ENCODE measurements around the gene FRMPD4.
"Not testable (repeated sequence)": the region's sequence is repeated elsewhere in the genome, so short reads cannot be mapped to it uniquely, and the experiment has no call there.

Gene FRMPD4

GRCh38 chrX:12446342-12447075, 308.2 kb downstream of the FRMPD4 start:
- DNase-seq = no peak

- no peak for DNase-seq
These were observed 309.3 kb downstream of the FRMPD4 start for GRCh38 chrX:12447448-12448064.

GRCh38 chrX:12452268-12452667, 314.0 kb downstream of the FRMPD4 start:
- DNase-seq = no peak

GRCh38 chrX:12460929-12461328, 322.7 kb downstream of the FRMPD4 start:
- no peak for DNase-seq

GRCh38 chrX:12463052-12463451, 324.8 kb downstream of the FRMPD4 start:
- no peak for DNase-seq

- DNase-seq = no peak
These were observed 325.6 kb downstream of the FRMPD4 start for GRCh38 chrX:12463873-12464272.

GRCh38 chrX:12467321-12467720, 329.0 kb downstream of the FRMPD4 start:
- no peak for DNase-seq

GRCh38 chrX:12469296-12469695, 331.0 kb downstream of the FRMPD4 start:
- no peak for DNase-seq

GRCh38 chrX:12471061-12471460, 332.8 kb downstream of the FRMPD4 start:
- DNase-seq = no peak

GRCh38 chrX:12480956-12481355, 342.7 kb downstream of the FRMPD4 start:
- no peak for DNase-seq

GRCh38 chrX:12488220-12488619, 349.9 kb downstream of the FRMPD4 start:
- DNase-seq = no peak

- no peak for DNase-seq
These were observed 350.5 kb downstream of the FRMPD4 start for GRCh38 chrX:12488771-12489170.

- no peak for DNase-seq
These were observed 351.1 kb downstream of the FRMPD4 start for GRCh38 chrX:12489341-12489740.

GRCh38 chrX:12494400-12495138, 356.3 kb downstream of the FRMPD4 start:
- no peak for DNase-seq

GRCh38 chrX:12496343-12496742, 358.1 kb downstream of the FRMPD4 start:
- no peak for DNase-seq

GRCh38 chrX:12497832-12498591, 359.7 kb downstream of the FRMPD4 start:
- DNase-seq = no peak

GRCh38 chrX:12505127-12505526, 366.9 kb downstream of the FRMPD4 start:
- no peak for DNase-seq

GRCh38 chrX:12515384-12515783, 377.1 kb downstream of the FRMPD4 start:
- DNase-seq = not testable (repeated sequence)

GRCh38 chrX:12526306-12526705, 388.0 kb downstream of the FRMPD4 start:
- no peak for DNase-seq

GRCh38 chrX:12538096-12538495, 399.8 kb downstream of the FRMPD4 start:
- DNase-seq = not testable (repeated sequence)

GRCh38 chrX:12542251-12542650, 404.0 kb downstream of the FRMPD4 start:
- DNase-seq = not testable (repeated sequence)

- no peak for DNase-seq
These were observed 410.1 kb downstream of the FRMPD4 start for GRCh38 chrX:12548341-12548740.

GRCh38 chrX:12548746-12549145, 410.5 kb downstream of the FRMPD4 start:
- DNase-seq = no peak

Measured in NCI-H1092 (cell line).